Cortex of kidney (tissue), 1 donor: ENCODE data around the gene DCLK2.

Source experiments
- DNase-seq: peaks from one replicate; lab custom pipeline; 2025; lab: John Stamatoyannopoulos, UW

DCLK2 gene

GRCh38 chr4:150209140-150209829 is 131.0 kb downstream of the DCLK2 start:
- no peak for DNase-seq

DNA sequence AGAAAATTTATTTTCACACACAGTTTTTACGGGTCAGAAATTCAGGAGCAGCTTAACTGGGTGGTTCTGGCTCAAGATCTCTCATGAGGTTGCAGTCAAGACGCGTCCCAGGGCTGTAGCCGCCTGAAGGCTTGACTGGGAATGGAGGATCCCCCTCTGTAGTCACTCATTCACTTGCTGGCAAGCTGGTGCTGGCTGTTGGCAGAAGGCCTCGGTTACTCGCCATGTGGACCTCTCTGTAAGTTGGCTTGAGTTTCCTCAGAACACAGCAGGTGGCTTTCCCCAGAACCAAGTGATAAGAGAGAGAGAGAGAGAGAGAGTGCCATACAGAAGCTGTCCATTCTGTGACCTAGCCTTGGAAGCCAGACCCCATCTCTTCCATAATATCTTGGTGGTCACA is 132.8 kb downstream of the DCLK2 start:
- no peak for DNase-seq

DNA sequence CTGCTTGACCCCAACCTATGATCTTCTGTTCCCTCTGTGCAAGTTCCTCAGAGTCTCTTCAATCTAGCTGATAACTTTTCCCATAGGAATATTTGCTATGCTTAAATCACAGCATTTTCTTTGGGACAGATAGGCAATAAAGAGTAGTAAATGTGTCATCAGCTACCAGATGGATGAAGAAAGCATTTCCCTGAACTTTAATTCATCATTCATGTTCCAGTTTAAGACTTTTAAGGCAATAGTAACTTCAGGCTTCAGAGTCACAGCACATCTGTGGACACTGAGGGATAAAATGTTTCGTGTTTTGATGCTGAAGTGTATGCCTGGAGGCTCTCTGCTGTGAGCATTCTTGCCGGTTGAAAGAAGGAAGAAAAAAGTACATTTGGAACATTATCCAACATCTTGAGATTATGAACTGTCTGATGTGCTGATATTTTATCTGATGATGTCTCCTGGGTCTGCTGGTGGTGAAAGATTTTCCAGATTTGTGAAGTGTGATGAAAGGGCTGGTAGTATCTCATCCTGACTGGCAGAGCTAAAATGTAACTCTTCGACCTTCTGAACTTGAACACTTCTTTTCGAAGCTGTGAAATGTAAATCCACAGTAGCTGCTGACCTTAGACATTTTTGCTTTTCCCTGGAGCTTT is 133.7 kb downstream of the DCLK2 start:
- no peak for DNase-seq

GRCh38 chr4:150212485-150212884 is 134.2 kb downstream of the DCLK2 start:
- DNase-seq: no peak

- no peak for DNase-seq
These were observed 134.7 kb downstream of the DCLK2 start for GRCh38 chr4:150212927-150213326.

DNA sequence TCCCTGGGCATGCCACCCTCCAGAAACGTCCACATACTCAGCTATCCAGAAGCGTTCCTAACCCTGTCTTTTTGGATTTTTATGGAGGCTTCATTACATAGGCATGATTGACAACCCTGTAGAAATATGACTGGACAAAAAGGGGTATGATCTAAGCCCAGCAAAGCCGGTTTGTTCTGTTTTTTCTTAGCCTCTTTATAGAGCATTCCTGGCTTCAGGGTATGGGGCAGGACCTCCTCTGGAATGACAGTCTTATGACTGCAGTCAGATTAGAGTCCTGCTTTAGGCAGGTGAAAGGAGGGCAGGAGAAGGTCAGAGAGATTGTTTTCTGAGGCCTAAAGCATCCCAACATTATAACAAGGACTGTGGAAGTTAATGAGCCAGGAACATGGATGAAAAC is 137.4 kb downstream of the DCLK2 start:
- DNase-seq: no peak

DNA sequence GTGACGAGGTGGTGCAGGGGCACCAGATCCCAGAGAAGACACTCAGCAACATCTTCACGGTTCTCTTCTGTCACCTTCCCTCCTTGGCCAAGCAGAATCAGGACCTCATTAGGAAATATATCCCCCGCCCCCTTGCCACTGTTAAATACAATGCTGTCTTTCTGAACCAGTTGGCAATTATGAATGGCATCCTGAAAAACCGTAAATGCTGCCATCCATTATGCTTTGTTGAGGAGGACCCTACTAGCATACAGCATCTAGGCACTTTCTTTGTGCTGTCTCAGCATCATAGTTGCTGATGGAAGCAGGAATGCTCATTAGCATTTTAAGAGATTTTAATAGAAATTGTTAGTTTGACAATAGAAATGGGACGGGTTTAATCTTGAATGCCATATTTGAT is 138.5 kb downstream of the DCLK2 start:
- no peak for DNase-seq

GRCh38 chr4:150217192-150217591 is 138.9 kb downstream of the DCLK2 start:
- DNase-seq: no peak

GRCh38 chr4:150217808-150218207 is 139.6 kb downstream of the DCLK2 start:
- DNase-seq: no peak

- no peak for DNase-seq
These were observed 140.2 kb downstream of the DCLK2 start for GRCh38 chr4:150218447-150218846.

DNA sequence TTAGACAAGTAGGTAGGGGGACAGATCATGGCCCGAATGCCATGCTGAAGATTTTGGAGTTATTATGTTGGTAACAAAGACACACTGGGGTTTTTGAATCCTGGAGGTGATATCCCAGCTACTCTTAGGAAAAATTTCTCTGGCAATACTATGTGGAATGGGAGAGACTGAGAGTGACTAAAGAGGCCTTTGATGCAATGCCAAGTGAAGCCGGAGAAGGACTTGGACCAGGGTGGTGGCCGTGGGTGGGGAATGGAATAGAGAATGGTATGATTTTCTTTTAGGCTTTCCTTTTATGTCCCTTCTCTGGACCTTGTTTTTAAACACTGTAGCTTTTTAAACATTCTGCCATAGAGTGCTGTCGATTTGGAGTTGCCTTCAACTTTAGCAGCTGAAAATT is 141.6 kb downstream of the DCLK2 start:
- no peak for DNase-seq

- no peak for DNase-seq
These were observed 146.8 kb downstream of the DCLK2 start for GRCh38 chr4:150224896-150225591.

DNA sequence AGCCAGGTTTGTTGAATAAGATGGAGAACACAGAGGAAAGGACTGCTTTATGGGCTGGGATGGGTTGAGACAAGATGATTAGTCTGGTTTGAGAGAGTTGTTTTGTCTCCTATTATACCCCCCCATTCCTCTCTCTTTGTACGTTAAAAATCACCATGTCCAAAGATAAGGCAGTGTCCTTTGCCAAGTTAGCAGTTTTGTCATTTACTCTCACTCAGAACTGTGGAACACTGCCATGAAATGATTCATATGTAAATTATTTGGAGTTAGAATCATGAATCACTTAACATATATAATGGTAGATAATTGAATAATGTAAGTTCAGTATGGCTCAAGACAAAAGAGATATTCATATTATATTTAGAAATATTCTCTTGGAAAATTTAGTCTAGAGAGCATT is 151.3 kb downstream of the DCLK2 start:
- no peak for DNase-seq

DNA sequence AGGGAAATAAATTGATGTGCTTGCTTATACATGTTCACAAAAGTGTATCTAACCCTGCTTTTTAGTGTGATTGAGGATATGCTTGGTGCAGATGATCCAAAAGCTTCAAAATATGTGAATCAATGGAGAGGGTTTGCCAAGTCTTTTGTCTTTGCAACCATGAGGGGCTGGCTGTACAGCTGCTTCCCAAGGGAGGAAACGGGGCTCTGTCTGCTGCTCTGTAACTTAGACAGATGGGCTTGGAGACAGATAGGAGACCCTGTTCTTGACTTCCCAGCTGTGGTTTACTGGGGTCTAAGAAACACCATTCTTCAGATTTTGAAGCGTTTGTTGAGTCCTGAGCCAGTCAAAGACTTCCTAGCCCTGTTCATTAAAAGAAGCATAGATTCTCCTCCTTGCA is 152.3 kb downstream of the DCLK2 start:
- DNase-seq: no peak

GRCh38 chr4:150231107-150231770 is 153.0 kb downstream of the DCLK2 start:
- DNase-seq: no peak

DNA sequence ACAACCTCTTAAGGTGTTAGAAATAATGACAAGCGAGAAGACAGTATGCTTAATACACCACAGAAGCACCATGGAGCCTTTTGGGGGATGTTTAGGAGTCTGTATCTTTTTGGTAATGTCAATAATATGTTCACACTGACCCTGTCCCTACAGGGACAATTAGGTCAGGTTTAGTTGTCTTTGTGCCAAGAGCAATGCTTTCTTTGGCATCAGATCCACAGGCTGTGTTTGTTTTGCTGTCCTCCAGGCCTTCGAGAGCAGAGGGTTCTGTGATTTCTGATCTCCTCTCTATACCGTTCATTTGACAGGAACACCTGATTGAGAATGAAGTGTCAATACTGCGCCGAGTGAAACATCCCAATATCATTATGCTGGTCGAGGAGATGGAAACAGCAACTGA is 153.8 kb downstream of the DCLK2 start:
- no peak for DNase-seq

DNA sequence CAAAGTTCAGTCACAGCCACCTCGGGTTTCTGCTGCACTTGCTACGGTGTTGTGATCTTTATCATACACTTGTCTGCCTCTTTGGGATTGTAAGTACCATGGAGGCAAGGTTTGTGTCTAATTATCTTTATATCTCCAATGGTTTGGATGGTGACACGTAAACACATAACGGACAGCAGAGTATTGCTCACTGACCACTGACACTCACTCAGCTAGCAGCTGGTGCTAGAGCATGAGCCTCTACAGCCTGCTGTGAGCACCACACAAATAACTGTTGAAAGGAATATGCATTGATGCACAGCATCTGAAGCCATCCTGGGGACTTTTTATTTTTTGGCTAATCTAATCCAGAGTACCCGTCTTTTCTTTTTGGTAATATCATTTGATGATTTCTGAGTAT is 156.0 kb downstream of the DCLK2 start:
- DNase-seq: no peak

GRCh38 chr4:150235317-150235716 is 157.1 kb downstream of the DCLK2 start:
- DNase-seq: no peak

DNA sequence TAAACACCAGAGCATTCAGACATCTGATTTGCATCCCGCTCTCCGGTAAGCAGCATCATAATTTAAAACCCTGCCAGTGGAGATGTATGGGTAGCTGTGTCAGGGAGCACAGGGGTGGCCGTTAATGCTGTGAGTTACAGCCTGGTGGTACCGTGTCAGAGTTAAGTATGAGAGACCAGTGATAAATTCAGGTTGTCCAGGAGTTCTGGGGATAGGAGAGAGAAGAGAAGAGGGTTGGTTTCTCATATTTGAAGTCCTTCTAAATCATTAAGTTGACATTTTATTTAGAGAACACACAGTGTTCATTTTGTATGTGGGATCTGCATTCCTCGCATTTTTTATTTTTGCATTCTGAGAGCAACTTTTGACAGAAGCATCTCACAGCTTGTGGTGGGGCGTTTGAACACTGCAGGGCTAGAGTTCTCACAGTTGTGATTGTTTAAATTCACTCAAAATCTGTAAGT is 157.6 kb downstream of the DCLK2 start:
- DNase-seq: no peak

GRCh38 chr4:150236626-150237025 is 158.4 kb downstream of the DCLK2 start:
- no peak for DNase-seq

- DNase-seq: no peak
These were observed 159.0 kb downstream of the DCLK2 start for GRCh38 chr4:150237110-150237872.

- no peak for DNase-seq
These were observed 160.3 kb downstream of the DCLK2 start for GRCh38 chr4:150238591-150238990.
